GM12891 (cell line): ENCODE data around the gene APBB2.

Experiments
- DNase-seq: peaks from one replicate; pipeline ENCODE4 v3.0.0; 2011; ENCODE audit warnings: low spot score; ENCODE audit not compliant: insufficient read length
- FAIRE-seq: peaks from 2 replicates; lab custom pipeline; 2011; peaks lifted over from hg19 to GRCh38; lab: Jason Lieb, UNC
- PAX5 ChIP-seq: IDR thresholded peaks from 2 replicates; pipeline ENCODE4 v1.6.1; 2011; ENCODE audit warnings: low read length, moderate library complexity, mild to moderate bottlenecking; ENCODE audit not compliant: insufficient read depth, severe bottlenecking
- POLR2A ChIP-seq: IDR thresholded peaks from 2 replicates; pipeline ENCODE4 v1.6.1; 2011; ENCODE audit warnings: low read depth, low read length, control low read depth
- POLR2AphosphoS5 ChIP-seq: IDR thresholded peaks from 2 replicates; pipeline ENCODE4 v1.6.1; 2011; ENCODE audit warnings: low read depth, low read length, control low read depth
- POU2F2 ChIP-seq: IDR thresholded peaks from 2 replicates; pipeline ENCODE4 v1.6.1; 2011; ENCODE audit warnings: low read depth, mild to moderate bottlenecking, control low read depth, low read length, moderate library complexity
- SPI1 ChIP-seq: IDR thresholded peaks from 2 replicates; pipeline ENCODE4 v1.6.1; 2011; ENCODE audit warnings: low read depth, low read length, control low read depth
- TAF1 ChIP-seq: IDR thresholded peaks from 2 replicates; pipeline ENCODE4 v1.6.1; 2011; ENCODE audit warnings: low read depth, low read length, control low read depth

APBB2 gene

GRCh38 chr4:41129128-41129754 lies 85.1 kb downstream of the APBB2 start:
- TF ChIP-seq PAX5 = no peak
- DNase-seq (no peak), FAIRE-seq (no peak)

- FAIRE-seq (no peak), DNase-seq (no peak)
- no peak for TF ChIP-seq PAX5
- TF ChIP-seq POLR2A = no peak
- TF ChIP-seq POU2F2 = no peak
- no peak for TF ChIP-seq POLR2AphosphoS5
These were observed 88.6 kb downstream of the APBB2 start for GRCh38 chr4:41125558-41126311.

GRCh38 chr4:41124916-41125548 lies 89.3 kb downstream of the APBB2 start:
- FAIRE-seq = no peak
- DNase-seq = no peak
- no peak for TF ChIP-seq POLR2A
- TF ChIP-seq TAF1 = no peak
- no peak for TF ChIP-seq SPI1
- TF ChIP-seq PAX5 = no peak

- no peak for DNase-seq
These were observed 91.6 kb downstream of the APBB2 start for GRCh38 chr4:41122775-41123174.

GRCh38 chr4:41122309-41122708 lies 92.0 kb downstream of the APBB2 start:
- no peak for TF ChIP-seq TAF1
- no peak for TF ChIP-seq POU2F2
- no peak for TF ChIP-seq POLR2AphosphoS5
- TF ChIP-seq SPI1 = no peak
- no peak for TF ChIP-seq PAX5
- no peak for TF ChIP-seq POLR2A
- no peak for FAIRE-seq
- DNase-seq = no peak

More at GRCh38 chr4:41122775-41123174, 91.6 kb downstream of the APBB2 start:
- no peak for TF ChIP-seq TAF1
- no peak for FAIRE-seq

GRCh38 chr4:41121906-41122305 lies 92.4 kb downstream of the APBB2 start:
- TF ChIP-seq POLR2A (no peak), TAF1 (no peak), POLR2AphosphoS5 (no peak), POU2F2 (no peak), SPI1 (no peak), PAX5 (no peak)
- FAIRE-seq (no peak), DNase-seq (no peak)

- TF ChIP-seq POU2F2 (no peak), POLR2A (no peak), SPI1 (no peak)
These were observed 93.8 kb downstream of the APBB2 start for GRCh38 chr4:41120297-41121217.

GRCh38 chr4:41119867-41120295 lies 94.5 kb downstream of the APBB2 start:
- FAIRE-seq = no peak
- DNase-seq = no peak
- TF ChIP-seq TAF1 (no peak), POLR2AphosphoS5 (no peak), POLR2A (no peak), PAX5 (no peak), SPI1 (no peak), POU2F2 (no peak)

More at GRCh38 chr4:41120297-41121217, 93.8 kb downstream of the APBB2 start:
- no peak for FAIRE-seq
- no peak for DNase-seq

- no peak for FAIRE-seq
- TF ChIP-seq PAX5 (no peak), POU2F2 (no peak), SPI1 (no peak), TAF1 (no peak), POLR2A (no peak)
- DNase-seq = no peak
These were observed 102.6 kb downstream of the APBB2 start for GRCh38 chr4:41111791-41112190.

- TF ChIP-seq PAX5 (no peak), POU2F2 (no peak), POLR2A (no peak)
- DNase-seq (no peak), FAIRE-seq (no peak)
These were observed 104.3 kb downstream of the APBB2 start for GRCh38 chr4:41110050-41110449.
